Measurements from ENCODE around the gene ST3GAL3. TPM values are rescaled to one million over a fixed set of nuclear protein-coding genes. Genes with fewer than 3 reads are reported as not detected.

The ST3GAL3 gene
- total RNA-seq, 1 experiment from 2014 or later: 26.0 TPM

GRCh38 chr1:43958351-43959255 lies 251.3 kb downstream of the ST3GAL3 start:
- CTCF ChIA-PET: no interaction called here
- in situ Hi-C loops (cut with HindIII; ENCODE audit: low pct_unique_long_range_greater_than_20kb, low sequenced_read_pairs): no loop called here
- H3K27me3 ChIP-seq (ENCODE audit: control insufficient read depth, insufficient read depth, low read length): no peaks in the 10 kb centered on the region
- BruUV-seq (replicated peaks): no TSS peak
- H3K36me3 ChIP-seq (ENCODE audit: control insufficient read depth, insufficient read depth, low read length): peaks cover 3% of the 10 kb centered on the region
- ATAC-seq (no peak), DNase-seq (ENCODE audit: low read depth, low spot score) (no peak)
- no peak overlapping the region for H3K27ac ChIP-seq (ENCODE audit: low read length)
- POLR2A ChIA-PET: no interaction called here
- no peaks in the 10 kb centered on the region for H3K9me3 ChIP-seq (ENCODE audit: control insufficient read depth, insufficient read depth, low read depth, low read length)
- H3K4me1 ChIP-seq (ENCODE audit: control insufficient read depth, insufficient read depth, low read length): no peaks in the 10 kb centered on the region
- intact Hi-C loops (cut with micrococcal nuclease; ENCODE audit: unreplicated experiment): no loop called here
- no peak for TF ChIP-seq POLR2AphosphoS5 (IDR thresholded peaks at IDR 0.05; ENCODE audit: low read depth, low read length)
- no peak for TF ChIP-seq SIN3A (IDR thresholded peaks at IDR 0.05; ENCODE audit: borderline replicate concordance, insufficient read depth, low read depth, low read length)
- TF ChIP-seq, protein P1, sequence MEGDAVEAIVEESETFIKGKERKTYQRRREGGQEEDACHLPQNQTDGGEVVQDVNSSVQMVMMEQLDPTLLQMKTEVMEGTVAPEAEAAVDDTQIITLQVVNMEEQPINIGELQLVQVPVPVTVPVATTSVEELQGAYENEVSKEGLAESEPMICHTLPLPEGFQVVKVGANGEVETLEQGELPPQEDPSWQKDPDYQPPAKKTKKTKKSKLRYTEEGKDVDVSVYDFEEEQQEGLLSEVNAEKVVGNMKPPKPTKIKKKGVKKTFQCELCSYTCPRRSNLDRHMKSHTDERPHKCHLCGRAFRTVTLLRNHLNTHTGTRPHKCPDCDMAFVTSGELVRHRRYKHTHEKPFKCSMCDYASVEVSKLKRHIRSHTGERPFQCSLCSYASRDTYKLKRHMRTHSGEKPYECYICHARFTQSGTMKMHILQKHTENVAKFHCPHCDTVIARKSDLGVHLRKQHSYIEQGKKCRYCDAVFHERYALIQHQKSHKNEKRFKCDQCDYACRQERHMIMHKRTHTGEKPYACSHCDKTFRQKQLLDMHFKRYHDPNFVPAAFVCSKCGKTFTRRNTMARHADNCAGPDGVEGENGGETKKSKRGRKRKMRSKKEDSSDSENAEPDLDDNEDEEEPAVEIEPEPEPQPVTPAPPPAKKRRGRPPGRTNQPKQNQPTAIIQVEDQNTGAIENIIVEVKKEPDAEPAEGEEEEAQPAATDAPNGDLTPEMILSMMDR (IDR thresholded peaks at IDR 0.05): no peak
- TF ChIP-seq, protein P2, sequence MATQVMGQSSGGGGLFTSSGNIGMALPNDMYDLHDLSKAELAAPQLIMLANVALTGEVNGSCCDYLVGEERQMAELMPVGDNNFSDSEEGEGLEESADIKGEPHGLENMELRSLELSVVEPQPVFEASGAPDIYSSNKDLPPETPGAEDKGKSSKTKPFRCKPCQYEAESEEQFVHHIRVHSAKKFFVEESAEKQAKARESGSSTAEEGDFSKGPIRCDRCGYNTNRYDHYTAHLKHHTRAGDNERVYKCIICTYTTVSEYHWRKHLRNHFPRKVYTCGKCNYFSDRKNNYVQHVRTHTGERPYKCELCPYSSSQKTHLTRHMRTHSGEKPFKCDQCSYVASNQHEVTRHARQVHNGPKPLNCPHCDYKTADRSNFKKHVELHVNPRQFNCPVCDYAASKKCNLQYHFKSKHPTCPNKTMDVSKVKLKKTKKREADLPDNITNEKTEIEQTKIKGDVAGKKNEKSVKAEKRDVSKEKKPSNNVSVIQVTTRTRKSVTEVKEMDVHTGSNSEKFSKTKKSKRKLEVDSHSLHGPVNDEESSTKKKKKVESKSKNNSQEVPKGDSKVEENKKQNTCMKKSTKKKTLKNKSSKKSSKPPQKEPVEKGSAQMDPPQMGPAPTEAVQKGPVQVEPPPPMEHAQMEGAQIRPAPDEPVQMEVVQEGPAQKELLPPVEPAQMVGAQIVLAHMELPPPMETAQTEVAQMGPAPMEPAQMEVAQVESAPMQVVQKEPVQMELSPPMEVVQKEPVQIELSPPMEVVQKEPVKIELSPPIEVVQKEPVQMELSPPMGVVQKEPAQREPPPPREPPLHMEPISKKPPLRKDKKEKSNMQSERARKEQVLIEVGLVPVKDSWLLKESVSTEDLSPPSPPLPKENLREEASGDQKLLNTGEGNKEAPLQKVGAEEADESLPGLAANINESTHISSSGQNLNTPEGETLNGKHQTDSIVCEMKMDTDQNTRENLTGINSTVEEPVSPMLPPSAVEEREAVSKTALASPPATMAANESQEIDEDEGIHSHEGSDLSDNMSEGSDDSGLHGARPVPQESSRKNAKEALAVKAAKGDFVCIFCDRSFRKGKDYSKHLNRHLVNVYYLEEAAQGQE (IDR thresholded peaks at IDR 0.05; ENCODE audit: insufficient read depth in 1 of 2, low read depth in 2 of 2, low read length in 1 of 2): no peak
- TF ChIP-seq TCF7L2 (IDR thresholded peaks at IDR 0.05; ENCODE audit: low read depth, low read length): no peak
- H3K4me3 ChIP-seq (ENCODE audit: low read depth in 2 of 2, low read length in 2 of 2): no peak overlapping the region

GRCh38 chr1:43960798-43961197 lies 253.5 kb downstream of the ST3GAL3 start:
- no peaks in the 10 kb centered on the region for H3K4me1 ChIP-seq (ENCODE audit: control insufficient read depth, insufficient read depth, low read length)
- intact Hi-C loops (cut with micrococcal nuclease; ENCODE audit: unreplicated experiment): no loop called here
- in situ Hi-C loops (cut with HindIII; ENCODE audit: low pct_unique_long_range_greater_than_20kb, low sequenced_read_pairs): no loop called here
- ChIA-PET POLR2A (no interaction called here), CTCF (no interaction called here)
- ATAC-seq: no peak
- BruUV-seq (replicated peaks): no TSS peak
- no peak overlapping the region for H3K4me3 ChIP-seq (ENCODE audit: low read depth in 2 of 2, low read length in 2 of 2)
- H3K27ac ChIP-seq (ENCODE audit: low read length): no peak overlapping the region
- no peaks in the 10 kb centered on the region for H3K9me3 ChIP-seq (ENCODE audit: control insufficient read depth, insufficient read depth, low read depth, low read length)
- no peaks in the 10 kb centered on the region for H3K27me3 ChIP-seq (ENCODE audit: control insufficient read depth, insufficient read depth, low read length)
- no peak for TF ChIP-seq POLR2AphosphoS5 (IDR thresholded peaks at IDR 0.05; ENCODE audit: low read depth, low read length)
- no peak for TF ChIP-seq SIN3A (IDR thresholded peaks at IDR 0.05; ENCODE audit: borderline replicate concordance, insufficient read depth, low read depth, low read length)
- TF ChIP-seq, protein P1 (IDR thresholded peaks at IDR 0.05): no peak
- no peak for TF ChIP-seq TCF7L2 (IDR thresholded peaks at IDR 0.05; ENCODE audit: low read depth, low read length)
- TF ChIP-seq, protein P2 (IDR thresholded peaks at IDR 0.05; ENCODE audit: insufficient read depth in 1 of 2, low read depth in 2 of 2, low read length in 1 of 2): no peak
- H3K36me3 ChIP-seq (ENCODE audit: control insufficient read depth, insufficient read depth, low read length): peaks cover 3% of the 10 kb centered on the region
- no peak for DNase-seq (ENCODE audit: low read depth, low spot score)
